Fibroblast of gingiva (primary cell): ENCODE data around the gene FIZ1.

Experiments
- DNase-seq: peaks from one replicate; pipeline ENCODE4 v3.0.0-alpha.2; 2011; ENCODE audit warnings: low read depth

Gene FIZ1

DNA sequence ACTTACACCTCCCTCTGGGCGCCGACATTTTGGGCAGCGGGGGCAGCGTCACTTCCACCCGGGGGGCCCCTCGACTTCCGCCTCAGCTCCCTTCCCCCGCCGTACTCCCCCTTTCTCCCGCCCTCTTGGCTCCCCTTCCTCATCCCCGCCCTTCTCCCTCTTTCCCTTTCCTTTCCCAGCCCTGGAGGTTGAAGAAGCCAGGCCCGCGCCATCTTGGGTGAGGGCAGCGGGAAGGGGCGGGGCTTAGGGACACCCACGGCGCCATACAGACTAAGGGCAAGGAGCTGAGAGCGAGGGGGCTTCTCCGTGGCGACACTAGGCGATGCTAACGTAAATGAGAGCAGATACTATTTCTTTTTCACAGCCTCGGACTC, at the start of gene FIZ1:
TSS of gene FIZ1 (minus strand) at position 50 of the 374 bp plus-strand sequence. CDS start 1,652 bp downstream, outside the sequence.
- peak; percentile 99 for DNase-seq

- DNase-seq: no peak
Observed at GRCh38 chr19:55648585-55649267, 49.4 kb upstream of the FIZ1 start.

- DNase-seq: peak; percentile 79
Observed at GRCh38 chr19:55647732-55648584, 48.6 kb upstream of the FIZ1 start, which contains the start of gene CCDC106. Gene CCDC106 (plus strand): TSS chr19:55648212. CDS start chr19:55649047, 835 bp downstream.

GRCh38 chr19:55646889-55647731, 47.8 kb upstream of the FIZ1 start:
- no peak for DNase-seq

DNA sequence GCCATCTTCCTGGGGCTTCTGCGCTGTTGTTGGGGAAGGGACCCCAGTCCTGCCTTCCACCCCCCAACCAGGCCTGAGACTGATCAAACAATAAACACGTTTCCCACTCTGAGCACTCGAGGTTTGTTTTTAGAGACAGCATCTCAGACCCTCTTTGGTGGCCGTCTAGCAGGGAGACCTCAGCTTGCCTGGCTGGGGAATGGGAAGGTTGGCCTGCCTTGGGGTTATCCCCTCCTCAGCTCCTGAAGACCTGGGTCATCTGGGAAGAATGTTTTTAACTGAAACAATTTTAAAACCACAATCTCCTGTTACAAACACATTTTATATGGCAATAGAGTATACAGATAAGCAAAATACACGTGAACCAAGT, 46.2 kb upstream of the FIZ1 start:
- no peak for DNase-seq

GRCh38 chr19:55644842-55645511, 45.7 kb upstream of the FIZ1 start:
- no peak for DNase-seq

- no peak for DNase-seq
Observed at GRCh38 chr19:55644191-55644833, 45.0 kb upstream of the FIZ1 start.

- DNase-seq: no peak
Observed at GRCh38 chr19:55643887-55644176, 44.5 kb upstream of the FIZ1 start.

- peak; percentile 71 for DNase-seq
Observed at GRCh38 chr19:55643003-55643886, 43.9 kb upstream of the FIZ1 start, which contains the start of gene ZNF581. Gene ZNF581 (plus strand): TSS chr19:55643649. CDS start chr19:55644572, 923 bp downstream.

GRCh38 chr19:55642153-55643002, 43.1 kb upstream of the FIZ1 start:
- no peak for DNase-seq

DNA sequence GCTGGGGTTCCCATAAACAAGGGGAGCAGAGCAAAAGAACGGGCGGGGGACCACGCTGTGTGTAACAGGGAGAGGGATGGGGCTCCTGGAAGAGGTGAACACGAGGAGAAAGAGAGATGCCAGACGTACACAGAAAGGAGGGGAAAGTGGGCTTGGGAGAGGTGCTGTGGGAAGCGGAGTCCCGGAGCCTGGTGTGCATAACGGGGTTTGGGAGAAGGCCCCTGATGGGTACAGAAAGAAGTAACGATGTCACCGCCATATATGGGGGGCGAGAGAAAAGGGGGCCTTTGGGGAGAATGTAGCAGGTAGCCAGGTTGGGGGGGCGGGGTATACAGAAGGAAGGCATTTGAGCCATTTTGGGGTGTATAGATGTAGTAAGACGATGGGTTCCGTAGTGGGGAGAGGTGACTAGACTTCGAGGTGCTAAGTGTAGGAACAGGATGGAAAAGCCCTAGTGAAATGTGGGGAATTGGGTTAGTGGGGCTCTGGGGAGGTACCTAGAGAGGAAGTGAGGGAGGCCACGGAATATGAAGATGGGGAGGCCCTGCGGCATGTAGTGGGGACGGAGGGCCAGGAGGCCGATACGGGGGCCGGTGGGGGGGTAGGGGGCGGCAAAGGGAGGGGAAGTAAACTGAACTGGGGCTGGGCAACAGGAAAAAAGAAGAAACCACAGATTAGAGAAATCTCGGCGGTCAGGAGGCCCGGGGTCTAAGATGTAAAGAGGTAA, 42.3 kb upstream of the FIZ1 start:
- DNase-seq: no peak

- DNase-seq: peak; percentile 87
Observed at GRCh38 chr19:55640577-55641425, 41.5 kb upstream of the FIZ1 start, which contains the start of gene ZNF580. Gene ZNF580 (plus strand): TSS chr19:55641002. CDS start chr19:55642509, 1,507 bp downstream.

- DNase-seq: peak; percentile 74
Observed at GRCh38 chr19:55640043-55640576, 40.8 kb upstream of the FIZ1 start.

- DNase-seq: no peak
Observed at GRCh38 chr19:55638864-55639359, 39.6 kb upstream of the FIZ1 start.

DNA sequence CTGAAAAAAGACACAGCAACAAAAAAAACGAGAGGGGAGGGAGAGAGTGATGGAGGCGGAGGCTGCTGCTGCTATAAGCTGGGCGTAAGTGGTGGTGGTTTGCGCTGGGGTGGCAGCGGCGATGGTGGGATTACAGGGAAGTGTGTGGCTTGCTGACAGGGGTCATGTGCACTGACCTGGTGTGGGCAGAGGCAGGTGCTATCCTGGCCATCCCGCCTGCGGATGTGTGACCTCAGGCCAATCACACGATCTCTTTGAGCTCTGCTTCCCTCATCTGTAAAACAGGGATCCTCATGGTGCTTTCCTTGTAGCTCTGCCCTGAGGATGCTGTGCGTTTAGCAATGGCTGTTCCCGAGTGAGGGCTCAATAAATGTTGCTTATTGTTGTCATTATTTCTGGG, 38.2 kb upstream of the FIZ1 start:
- no peak for DNase-seq

GRCh38 chr19:55636723-55637122, 37.4 kb upstream of the FIZ1 start:
- DNase-seq: no peak

GRCh38 chr19:55635856-55636440, 36.6 kb upstream of the FIZ1 start:
- no peak for DNase-seq
